Chondrocyte (in vitro differentiated cells): ENCODE results near the gene TPP2. TPM values are rescaled to one million over a fixed set of nuclear protein-coding genes. Genes with fewer than 3 reads are reported as not detected.

Experiments used
- DNase-seq: peaks from one replicate; pipeline ENCODE4 v3.0.0; 2021; ENCODE audit warnings: mixed read lengths, low spot score
- H3K27ac Mint-ChIP-seq: one replicate; pipeline ENCODE4 v1.8.0; 2021; ENCODE audit warnings: mild to moderate bottlenecking, moderate library complexity, mixed read lengths; ENCODE audit not compliant: unreplicated experiment
- H3K27me3 Mint-ChIP-seq: 2 replicates; pipeline ENCODE4 v1.8.0; 2021; ENCODE audit warnings: low read depth, mixed read lengths
- H3K36me3 Mint-ChIP-seq: 2 replicates; pipeline ENCODE4 v1.8.0; 2021; ENCODE audit warnings: low read depth, mixed read lengths
- H3K4me1 Mint-ChIP-seq: 2 replicates; pipeline ENCODE4 v1.8.0; 2021; ENCODE audit warnings: low read depth, mild to moderate bottlenecking, mixed read lengths
- H3K4me3 Mint-ChIP-seq: one replicate; pipeline ENCODE4 v1.8.0; 2021; ENCODE audit warnings: mild to moderate bottlenecking, moderate library complexity, mixed read lengths; ENCODE audit not compliant: unreplicated experiment
- H3K9me3 Mint-ChIP-seq: 2 replicates; pipeline ENCODE4 v1.8.0; 2021; ENCODE audit warnings: low read depth, mixed read lengths
- total RNA-seq: library from RNA; stranded (reverse); gene quantifications from 3 replicates; pipeline ENCODE4 v1.2.1, GENCODE V29; 2021
- TF ChIP-seq, protein P1 (sequence below): fragments of 200-600 bp; sonication (generic); IDR thresholded peaks from 2 replicates; pipeline ENCODE4 v1.5.0; 2021; ENCODE audit warnings: antibody characterized with exemption, mild to moderate bottlenecking, moderate library complexity

TPP2 gene
- total RNA-seq, 1 donor from 2014 or later: 27.8 TPM

DNA sequence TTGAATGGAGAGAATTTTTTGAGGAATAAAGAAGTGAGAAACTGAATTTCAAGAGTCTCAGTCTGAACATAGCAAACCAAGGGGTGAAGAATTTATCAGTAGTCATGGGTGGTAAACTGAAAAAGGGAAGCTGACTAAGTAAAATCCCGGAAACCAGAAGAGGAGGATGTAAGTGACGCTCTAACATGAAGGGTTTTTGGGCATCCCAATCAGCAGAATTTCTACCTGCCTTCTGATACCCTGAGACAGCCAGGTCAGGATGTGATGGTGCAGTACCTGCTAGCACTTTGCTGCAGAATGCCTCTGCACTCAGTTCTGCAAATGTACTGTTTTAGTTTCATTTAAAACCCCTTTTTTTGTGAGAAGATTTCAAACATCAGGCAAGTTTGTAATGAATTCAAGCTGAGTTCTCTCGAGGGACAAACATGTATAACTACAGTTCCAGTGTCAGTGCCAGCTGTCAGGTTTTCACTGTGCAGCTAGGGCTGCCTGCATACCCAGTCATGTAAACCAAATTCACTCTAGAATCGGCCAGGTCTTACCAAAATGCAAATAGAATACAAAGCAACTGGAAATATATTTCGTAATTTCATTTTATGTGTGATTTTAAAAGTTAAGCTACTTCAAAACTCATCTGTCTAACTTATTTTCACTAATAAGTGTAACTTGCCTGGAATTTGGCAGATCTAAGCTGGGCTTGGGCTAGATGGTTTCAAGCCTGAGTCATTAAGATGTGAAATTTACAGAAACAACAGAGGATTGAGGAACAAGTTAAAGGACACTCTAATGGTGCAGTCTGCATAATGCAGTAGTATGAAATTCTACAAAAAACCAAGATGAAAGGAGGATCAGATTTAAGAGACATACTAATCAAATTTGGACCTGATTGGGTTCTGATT, 84.3 kb downstream of the TPP2 start:
- Mint-ChIP-seq H3K9me3 (peaks cover 11% of the 10 kb centered on the region), H3K27ac (no peak overlapping the region), H3K4me1 (no peaks in the 10 kb centered on the region), H3K36me3 (peaks cover 29% of the 10 kb centered on the region), H3K4me3 (no peak overlapping the region), H3K27me3 (no peaks in the 10 kb centered on the region)
- TF ChIP-seq, protein P1, sequence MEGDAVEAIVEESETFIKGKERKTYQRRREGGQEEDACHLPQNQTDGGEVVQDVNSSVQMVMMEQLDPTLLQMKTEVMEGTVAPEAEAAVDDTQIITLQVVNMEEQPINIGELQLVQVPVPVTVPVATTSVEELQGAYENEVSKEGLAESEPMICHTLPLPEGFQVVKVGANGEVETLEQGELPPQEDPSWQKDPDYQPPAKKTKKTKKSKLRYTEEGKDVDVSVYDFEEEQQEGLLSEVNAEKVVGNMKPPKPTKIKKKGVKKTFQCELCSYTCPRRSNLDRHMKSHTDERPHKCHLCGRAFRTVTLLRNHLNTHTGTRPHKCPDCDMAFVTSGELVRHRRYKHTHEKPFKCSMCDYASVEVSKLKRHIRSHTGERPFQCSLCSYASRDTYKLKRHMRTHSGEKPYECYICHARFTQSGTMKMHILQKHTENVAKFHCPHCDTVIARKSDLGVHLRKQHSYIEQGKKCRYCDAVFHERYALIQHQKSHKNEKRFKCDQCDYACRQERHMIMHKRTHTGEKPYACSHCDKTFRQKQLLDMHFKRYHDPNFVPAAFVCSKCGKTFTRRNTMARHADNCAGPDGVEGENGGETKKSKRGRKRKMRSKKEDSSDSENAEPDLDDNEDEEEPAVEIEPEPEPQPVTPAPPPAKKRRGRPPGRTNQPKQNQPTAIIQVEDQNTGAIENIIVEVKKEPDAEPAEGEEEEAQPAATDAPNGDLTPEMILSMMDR: no peak
- DNase-seq: no peak

DNA sequence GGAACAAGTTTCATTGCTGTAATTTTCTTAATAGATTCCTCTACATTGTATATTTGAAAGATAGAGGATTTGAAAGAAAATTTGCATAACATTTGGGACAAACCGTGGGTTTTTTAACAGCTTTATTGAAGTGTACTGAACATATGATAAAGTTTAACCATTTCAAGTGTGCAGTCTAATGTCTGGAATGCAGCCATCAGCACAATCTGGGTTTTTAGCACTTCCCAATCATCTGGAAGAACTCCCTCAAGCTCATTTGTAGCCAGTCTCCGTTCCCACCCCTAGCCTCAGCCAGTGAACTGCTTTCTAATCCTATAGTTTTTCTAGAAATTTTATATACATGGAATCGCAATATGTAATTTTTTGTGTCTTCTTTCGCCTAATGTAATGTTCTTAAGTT, 85.4 kb downstream of the TPP2 start:
- no peak overlapping the region for H3K27ac Mint-ChIP-seq
- H3K4me3 Mint-ChIP-seq: no peak overlapping the region
- no peaks in the 10 kb centered on the region for H3K27me3 Mint-ChIP-seq
- peaks cover 28% of the 10 kb centered on the region for H3K36me3 Mint-ChIP-seq
- peaks cover 11% of the 10 kb centered on the region for H3K9me3 Mint-ChIP-seq
- DNase-seq: no peak
- H3K4me1 Mint-ChIP-seq: no peaks in the 10 kb centered on the region
- TF ChIP-seq, protein P1: no peak

DNA sequence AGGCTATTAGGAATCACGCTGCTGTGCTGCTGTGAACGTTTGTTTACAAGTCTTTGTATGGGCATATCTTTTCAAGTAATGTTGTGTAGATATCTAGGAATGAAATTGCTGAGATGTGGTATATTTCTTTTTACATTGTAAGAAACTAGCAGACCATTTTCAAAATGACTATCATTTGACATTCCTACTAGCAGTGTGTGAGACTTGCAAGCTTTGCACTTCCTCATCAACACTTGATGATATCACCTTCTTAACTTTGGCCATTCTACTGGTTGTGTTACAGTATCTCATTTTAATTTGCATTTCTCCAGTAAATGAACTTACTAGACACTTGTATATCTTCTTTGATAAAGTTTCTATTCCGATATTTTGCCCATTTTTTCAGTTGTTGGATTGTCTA, 85.9 kb downstream of the TPP2 start:
- TF ChIP-seq, protein P1: no peak
- Mint-ChIP-seq H3K27me3 (no peaks in the 10 kb centered on the region), H3K9me3 (peaks cover 11% of the 10 kb centered on the region), H3K4me1 (no peaks in the 10 kb centered on the region), H3K27ac (no peak overlapping the region), H3K36me3 (peaks cover 24% of the 10 kb centered on the region), H3K4me3 (no peak overlapping the region)
- no peak for DNase-seq

DNA sequence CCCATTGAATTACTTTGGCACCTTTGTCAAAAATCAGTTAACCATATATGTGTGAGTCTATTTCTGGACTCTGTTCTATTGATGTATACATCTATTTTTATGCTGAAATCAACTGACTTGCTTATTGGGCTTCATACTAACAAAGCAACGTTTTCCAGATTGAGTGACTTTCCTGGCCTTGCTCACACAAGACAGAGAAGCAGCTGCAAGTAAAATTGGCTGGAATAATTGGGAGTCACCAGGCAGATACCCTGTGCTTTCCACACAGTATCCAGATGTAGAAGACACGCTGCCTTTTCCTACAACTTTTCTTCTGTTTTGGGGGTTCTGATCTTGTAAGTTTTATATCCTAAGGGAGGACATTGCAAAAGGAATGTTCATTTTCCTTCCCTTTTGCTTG, 86.9 kb downstream of the TPP2 start:
- no peak overlapping the region for H3K27ac Mint-ChIP-seq
- no peaks in the 10 kb centered on the region for H3K27me3 Mint-ChIP-seq
- H3K9me3 Mint-ChIP-seq: peaks cover 11% of the 10 kb centered on the region
- TF ChIP-seq, protein P1: no peak
- peaks cover 22% of the 10 kb centered on the region for H3K36me3 Mint-ChIP-seq
- peaks cover 6% of the 10 kb centered on the region for H3K4me1 Mint-ChIP-seq
- no peak overlapping the region for H3K4me3 Mint-ChIP-seq
- no peak for DNase-seq

DNA sequence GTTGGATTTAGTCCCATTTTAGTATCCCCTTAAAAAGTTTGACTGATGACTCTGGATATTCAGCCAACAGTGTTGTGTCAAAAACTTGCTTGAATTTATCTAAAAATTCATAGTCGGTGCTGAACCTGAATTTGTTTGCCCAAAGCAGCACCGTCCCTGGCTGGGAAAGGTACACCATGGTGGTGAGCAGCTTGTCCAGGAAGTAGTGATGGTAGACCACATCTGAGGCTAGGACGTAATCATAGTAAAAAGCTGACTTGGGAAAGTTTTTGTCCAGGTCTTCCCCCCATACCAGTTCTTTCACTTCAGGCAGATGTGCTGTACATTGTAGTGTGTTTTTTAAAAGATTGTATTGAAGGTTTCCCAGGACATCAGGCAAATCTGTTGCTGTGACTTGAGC, 89.2 kb downstream of the TPP2 start:
- no peak overlapping the region for H3K4me3 Mint-ChIP-seq
- H3K27ac Mint-ChIP-seq: no peak overlapping the region
- H3K9me3 Mint-ChIP-seq: peaks cover 6% of the 10 kb centered on the region
- peaks cover 6% of the 10 kb centered on the region for H3K4me1 Mint-ChIP-seq
- DNase-seq: no peak
- TF ChIP-seq, protein P1: no peak
- peaks cover 6% of the 10 kb centered on the region for H3K36me3 Mint-ChIP-seq
- H3K27me3 Mint-ChIP-seq: no peaks in the 10 kb centered on the region
